Panc1 (cell line): Measurements from ENCODE around the gene LTB4R.

ENCODE experiments used
- CTCF ChIP-seq: fragments of 450-650 bp; IDR thresholded peaks from 2 replicates; pipeline ENCODE4 v1.5.1; 2017; ENCODE audit warnings: mild to moderate bottlenecking
- POLR2AphosphoS5 ChIP-seq: IDR thresholded peaks from 2 replicates; pipeline ENCODE4 v1.6.1; 2012; ENCODE audit warnings: mild to moderate bottlenecking, low read depth, low read length, moderate library complexity
- REST ChIP-seq, 2 experiments: IDR thresholded peaks; 2 replicates each; pipeline ENCODE4 v1.6.1; 2011 to 2012; ENCODE audit warnings: low read depth in 2 of 2, control low read depth in 1 of 2, low read length in 1 of 2, mild to moderate bottlenecking in 1 of 2, moderate library complexity in 1 of 2; ENCODE audit not compliant: insufficient read depth in 1 of 2
- SIN3A ChIP-seq: IDR thresholded peaks from 2 replicates; pipeline ENCODE4 v1.6.1; 2012; ENCODE audit warnings: low read depth, mild to moderate bottlenecking, low read length, moderate library complexity, borderline replicate concordance; ENCODE audit not compliant: insufficient read depth

GRCh38 chr14:24277606-24278321 is 33.5 kb upstream of the LTB4R start:
- no peak for TF ChIP-seq CTCF
- no peak for TF ChIP-seq REST (IDR thresholded peaks at IDR 0.05; ENCODE audit: insufficient read depth in 1 of 2, low read depth in 2 of 2, low read length in 1 of 2)
- no peak for TF ChIP-seq POLR2AphosphoS5
- no peak for TF ChIP-seq SIN3A
